C4-2B (cell line): Measurements from ENCODE around the gene PRDX3.

Source experiments
- H3K27ac ChIP-seq: fragments of 450-650 bp; 2 replicates; pipeline ENCODE4 v1.5.1; 2017
- ZFX ChIP-seq: fragments of 450-650 bp; IDR thresholded peaks from 2 replicates; pipeline ENCODE4 v1.6.1; 2017
- TF ChIP-seq, protein P1 (sequence below): fragments of 450-650 bp; conservative IDR thresholded peaks from 2 replicates; pipeline ENCODE4 v1.5.1; 2017; ENCODE audit warnings: mild to moderate bottlenecking

The PRDX3 gene

GRCh38 chr10:119219871-119220270 is 41.3 kb upstream of the PRDX3 start:
- no peak overlapping the region for H3K27ac ChIP-seq
- no peak for TF ChIP-seq ZFX
- TF ChIP-seq, protein P1, sequence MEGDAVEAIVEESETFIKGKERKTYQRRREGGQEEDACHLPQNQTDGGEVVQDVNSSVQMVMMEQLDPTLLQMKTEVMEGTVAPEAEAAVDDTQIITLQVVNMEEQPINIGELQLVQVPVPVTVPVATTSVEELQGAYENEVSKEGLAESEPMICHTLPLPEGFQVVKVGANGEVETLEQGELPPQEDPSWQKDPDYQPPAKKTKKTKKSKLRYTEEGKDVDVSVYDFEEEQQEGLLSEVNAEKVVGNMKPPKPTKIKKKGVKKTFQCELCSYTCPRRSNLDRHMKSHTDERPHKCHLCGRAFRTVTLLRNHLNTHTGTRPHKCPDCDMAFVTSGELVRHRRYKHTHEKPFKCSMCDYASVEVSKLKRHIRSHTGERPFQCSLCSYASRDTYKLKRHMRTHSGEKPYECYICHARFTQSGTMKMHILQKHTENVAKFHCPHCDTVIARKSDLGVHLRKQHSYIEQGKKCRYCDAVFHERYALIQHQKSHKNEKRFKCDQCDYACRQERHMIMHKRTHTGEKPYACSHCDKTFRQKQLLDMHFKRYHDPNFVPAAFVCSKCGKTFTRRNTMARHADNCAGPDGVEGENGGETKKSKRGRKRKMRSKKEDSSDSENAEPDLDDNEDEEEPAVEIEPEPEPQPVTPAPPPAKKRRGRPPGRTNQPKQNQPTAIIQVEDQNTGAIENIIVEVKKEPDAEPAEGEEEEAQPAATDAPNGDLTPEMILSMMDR: no peak

DNA sequence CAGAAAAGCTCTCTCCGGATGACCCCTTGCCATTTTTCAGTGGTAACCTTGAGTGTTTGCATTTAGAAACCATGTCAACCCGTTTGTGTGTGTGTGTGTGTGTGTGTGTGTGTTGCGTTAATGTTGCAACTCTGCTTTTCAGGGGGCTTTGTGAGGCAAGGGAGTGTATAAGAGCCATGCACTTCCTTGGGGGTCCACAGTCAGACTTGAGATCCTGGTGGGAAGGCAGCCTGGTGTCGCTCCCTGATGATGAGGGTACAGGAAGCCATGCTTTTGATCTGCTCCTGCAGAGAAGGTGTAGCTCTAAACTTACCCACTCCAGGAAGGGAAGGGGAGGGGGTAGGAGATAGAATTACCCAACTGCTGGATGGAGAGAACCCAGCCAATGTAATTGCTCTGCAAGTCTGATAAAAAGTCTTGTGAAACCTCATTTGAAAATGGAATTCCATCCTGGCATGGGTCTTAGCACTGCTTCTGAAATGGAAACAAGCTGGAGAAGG is 39.4 kb upstream of the PRDX3 start:
- TF ChIP-seq, protein P1: no peak
- no peak for TF ChIP-seq ZFX
- no peak overlapping the region for H3K27ac ChIP-seq

GRCh38 chr10:119217401-119217800 is 38.8 kb upstream of the PRDX3 start:
- TF ChIP-seq ZFX: no peak
- TF ChIP-seq, protein P1: no peak
- no peak overlapping the region for H3K27ac ChIP-seq

GRCh38 chr10:119216127-119216526 is 37.5 kb upstream of the PRDX3 start:
- TF ChIP-seq ZFX: no peak
- TF ChIP-seq, protein P1: no peak
- H3K27ac ChIP-seq: no peak overlapping the region

DNA sequence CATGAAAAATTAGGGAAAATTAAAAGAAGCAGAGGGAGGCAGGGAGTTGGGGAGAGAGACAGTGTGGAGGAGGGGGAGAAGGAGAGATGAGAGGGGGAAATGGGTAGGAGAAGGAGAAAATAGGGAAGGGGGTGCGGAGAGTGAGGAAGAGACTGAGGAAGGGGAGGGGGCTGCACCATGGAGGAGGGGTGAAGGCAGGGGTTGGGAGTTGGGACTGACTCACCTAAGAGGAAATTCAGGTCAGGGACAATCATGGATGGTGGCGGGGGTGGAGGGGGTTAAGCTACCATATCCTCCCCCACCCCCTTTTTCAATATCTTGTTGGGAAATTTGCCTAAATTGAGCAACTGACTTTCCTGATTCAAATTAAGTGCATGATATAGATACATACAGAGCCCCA is 36.8 kb upstream of the PRDX3 start:
- H3K27ac ChIP-seq: no peak overlapping the region
- TF ChIP-seq, protein P1: no peak
- no peak for TF ChIP-seq ZFX

DNA sequence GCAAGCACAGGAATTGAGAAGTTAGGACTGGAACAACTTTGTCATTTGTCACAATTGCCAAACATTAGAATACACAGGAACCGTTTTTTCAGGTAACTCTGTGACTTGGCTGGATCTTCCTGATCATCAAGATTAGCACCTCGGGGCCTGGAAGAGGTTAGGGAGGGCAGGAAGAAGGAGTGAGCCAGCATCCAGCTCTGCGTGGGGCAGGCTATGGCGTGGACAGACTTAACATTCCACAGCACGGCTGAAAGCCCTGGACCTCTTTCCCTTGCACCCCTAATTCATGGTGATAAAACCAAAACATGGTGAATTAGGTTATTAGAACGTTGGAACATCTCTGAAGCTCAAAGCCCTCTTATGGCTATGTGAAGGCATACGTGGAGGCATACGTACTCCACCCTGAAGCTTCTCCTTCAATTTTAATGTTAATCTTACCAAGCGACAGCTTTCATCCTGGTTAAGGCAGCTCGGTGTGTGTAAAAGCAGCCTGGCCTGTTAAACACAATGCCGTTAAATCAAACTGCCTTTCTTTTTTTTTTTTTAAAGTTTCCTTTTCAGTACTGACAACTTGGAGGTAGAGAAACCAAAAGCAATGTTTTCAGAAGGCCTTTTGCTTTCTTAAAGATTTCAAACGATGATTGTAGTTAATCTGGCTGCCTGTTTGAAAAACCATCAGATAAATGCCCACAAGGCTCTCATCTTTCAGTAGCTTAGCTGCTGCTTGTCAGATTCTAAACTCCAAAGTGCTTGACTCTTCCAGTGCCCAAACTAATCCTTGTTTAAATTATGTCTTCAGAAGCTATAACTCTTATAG is 33.2 kb upstream of the PRDX3 start:
- H3K27ac ChIP-seq: no peak overlapping the region
- TF ChIP-seq, protein P1: no peak
- no peak for TF ChIP-seq ZFX

DNA sequence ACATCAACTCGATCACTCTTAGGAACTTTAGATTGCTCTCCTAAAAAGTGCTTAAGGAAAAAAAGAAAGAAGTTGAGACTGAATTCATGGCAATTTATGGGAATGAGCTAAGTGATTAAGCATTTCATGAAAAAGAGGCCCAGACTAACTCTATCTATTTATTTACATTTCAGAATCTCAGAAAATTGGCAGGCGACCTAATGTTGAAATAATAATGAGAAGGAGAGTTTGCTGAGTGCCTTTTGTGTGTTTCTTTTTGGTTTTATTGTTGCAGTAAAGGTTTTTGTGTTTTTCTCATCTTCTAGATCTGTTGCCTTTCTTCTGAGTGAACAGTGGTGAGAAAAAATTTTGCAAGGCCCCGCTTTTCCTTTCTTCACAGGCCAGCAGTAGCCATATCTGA is 32.6 kb upstream of the PRDX3 start:
- TF ChIP-seq, protein P1: no peak
- no peak for TF ChIP-seq ZFX
- no peak overlapping the region for H3K27ac ChIP-seq
